Neural crest cell (in vitro differentiated cells): ENCODE measurements around the gene BARHL1. TPM values are rescaled to one million over a fixed set of nuclear protein-coding genes. Genes with fewer than 3 reads are reported as not detected.

Experiments
- DNase-seq: peaks from one replicate; pipeline ENCODE4 v3.0.0; 2021; ENCODE audit warnings: low read depth, mixed read lengths, low spot score
- H3K27ac Mint-ChIP-seq: one replicate; pipeline ENCODE4 v1.8.0; 2021; ENCODE audit warnings: mild to moderate bottlenecking, mixed read lengths; ENCODE audit not compliant: unreplicated experiment
- H3K27me3 Mint-ChIP-seq: 2 replicates; pipeline ENCODE4 v1.8.0; 2021; ENCODE audit warnings: low read depth, mild to moderate bottlenecking, mixed read lengths
- H3K36me3 Mint-ChIP-seq: 2 replicates; pipeline ENCODE4 v1.8.0; 2021; ENCODE audit warnings: low read depth, mild to moderate bottlenecking, mixed read lengths
- H3K4me1 Mint-ChIP-seq: 2 replicates; pipeline ENCODE4 v1.8.0; 2021; ENCODE audit warnings: mixed read lengths
- H3K4me3 Mint-ChIP-seq: one replicate; pipeline ENCODE4 v1.8.0; 2021; ENCODE audit warnings: mild to moderate bottlenecking, mixed read lengths
- H3K9me3 Mint-ChIP-seq: 2 replicates; pipeline ENCODE4 v1.8.0; 2021; ENCODE audit warnings: mixed read lengths
- CTCF ChIP-seq: fragments of 200-600 bp; sonication (generic); conservative IDR thresholded peaks from 2 replicates; pipeline ENCODE4 v1.5.0; 2021; ENCODE audit warnings: antibody characterized with exemption, mild to moderate bottlenecking
- long read RNA-seq: library from polyadenylated mRNA; unstranded; transcript quantifications from one replicate; pipeline ENCODE4 v2.0.0, GENCODE V29; 2020
- total RNA-seq: library from RNA; stranded (reverse); gene quantifications from 2 replicates; pipeline ENCODE4 v1.2.1, GENCODE V29; 2021

BARHL1 gene
- total RNA-seq: not detected in 2 replicates
- long read RNA-seq: 0 reads

GRCh38 chr9:132582276-132582785 lies at the start of gene BARHL1:
TSS of gene BARHL1 (plus strand) at chr9:132582606. CDS start at chr9:132582798, 192 bp downstream.
- peak within 1 kb of the TSS; percentile 32 for H3K4me3 Mint-ChIP-seq
- DNase-seq: no peak
- no peak for TF ChIP-seq CTCF
- no peaks in the 10 kb centered on the region for H3K9me3 Mint-ChIP-seq
- H3K4me1 Mint-ChIP-seq: peaks cover 13% of the 10 kb centered on the region
- no peaks in the 10 kb centered on the region for H3K36me3 Mint-ChIP-seq
- H3K27ac Mint-ChIP-seq: no peak within 1 kb of the TSS
- H3K27me3 Mint-ChIP-seq: peaks cover 98% of the 10 kb centered on the region

DNA sequence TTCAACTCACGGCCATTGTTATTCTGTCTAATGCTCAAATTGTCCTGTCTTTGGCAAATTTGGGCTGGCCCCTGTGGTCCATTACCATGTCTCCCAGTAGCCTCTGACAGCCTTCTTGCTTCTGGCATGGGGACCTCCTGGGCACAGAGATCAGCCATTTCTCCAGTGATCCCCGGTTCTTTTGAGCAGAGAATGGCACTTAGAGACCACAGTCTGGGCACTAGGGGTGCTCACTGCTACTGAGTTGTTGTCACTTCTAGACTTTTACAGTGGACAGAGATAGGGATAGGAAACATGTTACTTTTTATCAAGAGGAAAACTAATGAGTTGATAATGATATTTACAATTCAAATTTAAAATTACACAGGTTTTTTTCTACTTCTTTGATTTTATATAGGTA lies 47.6 kb upstream of the BARHL1 start:
- no peak overlapping the region for H3K27ac Mint-ChIP-seq
- peaks cover 5% of the 10 kb centered on the region for H3K4me1 Mint-ChIP-seq
- peaks cover 16% of the 10 kb centered on the region for H3K27me3 Mint-ChIP-seq
- TF ChIP-seq CTCF: no peak
- H3K4me3 Mint-ChIP-seq: no peak overlapping the region
- DNase-seq: no peak
- H3K36me3 Mint-ChIP-seq: peaks cover 4% of the 10 kb centered on the region
- H3K9me3 Mint-ChIP-seq: peaks cover 7% of the 10 kb centered on the region

- peaks cover 10% of the 10 kb centered on the region for H3K4me1 Mint-ChIP-seq
- TF ChIP-seq CTCF: no peak
- no peak overlapping the region for H3K27ac Mint-ChIP-seq
- peaks cover 8% of the 10 kb centered on the region for H3K27me3 Mint-ChIP-seq
- no peak for DNase-seq
- H3K36me3 Mint-ChIP-seq: peaks cover 4% of the 10 kb centered on the region
- no peak overlapping the region for H3K4me3 Mint-ChIP-seq
- peaks cover 7% of the 10 kb centered on the region for H3K9me3 Mint-ChIP-seq
Measured at GRCh38 chr9:132536124-132536523, 46.3 kb upstream of the BARHL1 start.

- no peak overlapping the region for H3K27ac Mint-ChIP-seq
- peaks cover 7% of the 10 kb centered on the region for H3K9me3 Mint-ChIP-seq
- no peaks in the 10 kb centered on the region for H3K27me3 Mint-ChIP-seq
- H3K4me3 Mint-ChIP-seq: no peak overlapping the region
- peaks cover 5% of the 10 kb centered on the region for H3K4me1 Mint-ChIP-seq
- no peak for TF ChIP-seq CTCF
- DNase-seq: no peak
- peaks cover 4% of the 10 kb centered on the region for H3K36me3 Mint-ChIP-seq
Measured at GRCh38 chr9:132537352-132537751, 45.1 kb upstream of the BARHL1 start.

GRCh38 chr9:132538071-132538470 lies 44.3 kb upstream of the BARHL1 start:
- peaks cover 7% of the 10 kb centered on the region for H3K9me3 Mint-ChIP-seq
- H3K27me3 Mint-ChIP-seq: no peaks in the 10 kb centered on the region
- peaks cover 4% of the 10 kb centered on the region for H3K36me3 Mint-ChIP-seq
- H3K4me1 Mint-ChIP-seq: peaks cover 5% of the 10 kb centered on the region
- H3K27ac Mint-ChIP-seq: no peak overlapping the region
- DNase-seq: no peak
- H3K4me3 Mint-ChIP-seq: no peak overlapping the region
- no peak for TF ChIP-seq CTCF

GRCh38 chr9:132539096-132539495 lies 43.3 kb upstream of the BARHL1 start:
- TF ChIP-seq CTCF: no peak
- no peak overlapping the region for H3K4me3 Mint-ChIP-seq
- H3K36me3 Mint-ChIP-seq: peaks cover 4% of the 10 kb centered on the region
- peaks cover 7% of the 10 kb centered on the region for H3K9me3 Mint-ChIP-seq
- peaks cover 2% of the 10 kb centered on the region for H3K27me3 Mint-ChIP-seq
- peaks cover 12% of the 10 kb centered on the region for H3K4me1 Mint-ChIP-seq
- DNase-seq: no peak
- no peak overlapping the region for H3K27ac Mint-ChIP-seq
